OCI-LY3 (cell line): ENCODE results near the gene BCOR.
A peak's percentile ranks its signal among the peaks of the same experiment; 100 is the strongest.

Experiments
- H2AFZ ChIP-seq: fragments of 200-600, 300-600 bp; shearing (Covaris generic); 2 replicates; pipeline ENCODE4 v1.6.0; 2014; ENCODE audit warnings: antibody characterized with exemption, low read depth, low read length
- H3K27ac ChIP-seq: fragments of 200-600, 300-600 bp; sonication (generic); 2 replicates; pipeline ENCODE4 v1.5.1; 2014; ENCODE audit warnings: mild to moderate bottlenecking, low read length, moderate library complexity, mixed read lengths
- H3K27me3 ChIP-seq: fragments of 200-600, 300-600 bp; sonication (generic); 2 replicates; pipeline ENCODE4 v1.6.1; 2014; ENCODE audit warnings: low read depth, low read length, mixed read lengths
- H3K36me3 ChIP-seq: fragments of 200-600, 300-600 bp; sonication (generic); replicated peaks from 2 replicates; pipeline ENCODE3; 2014; ENCODE audit warnings: low read depth, low read length, mixed read lengths
- H3K4me1 ChIP-seq: fragments of 300-600, 200-600 bp; sonication (generic); 2 replicates; pipeline ENCODE4 v1.6.1; 2014; ENCODE audit warnings: low read length, mixed read lengths
- H3K4me2 ChIP-seq: fragments of 200-600, 300-600 bp; sonication (generic); 2 replicates; pipeline ENCODE4 v1.6.1; 2014; ENCODE audit warnings: low read length, mixed read lengths
- H3K4me3 ChIP-seq: fragments of 300-600, 200-600 bp; sonication (generic); 2 replicates; pipeline ENCODE4 v1.5.1; 2014; ENCODE audit warnings: antibody characterized with exemption, mild to moderate bottlenecking, low read length, moderate library complexity
- H3K79me2 ChIP-seq: fragments of 300-600, 200-600 bp; shearing (Covaris generic); 2 replicates; pipeline ENCODE4 v1.6.1; 2014; ENCODE audit warnings: mild to moderate bottlenecking, low read length, mixed read lengths
- H3K9ac ChIP-seq: fragments of 300-600, 200-600 bp; shearing (Covaris generic); 2 replicates; pipeline ENCODE4 v1.6.0; 2014; ENCODE audit warnings: mild to moderate bottlenecking, low read length, moderate library complexity
- H3K9me3 ChIP-seq: fragments of 200-600, 300-600 bp; shearing (Covaris generic); 2 replicates; pipeline ENCODE4 v1.6.1; 2014; ENCODE audit warnings: low read length, mixed read lengths; ENCODE audit not compliant: insufficient read depth
- H4K20me1 ChIP-seq: fragments of 200-600, 300-600 bp; sonication (generic); 2 replicates; pipeline ENCODE4 v1.6.1; 2016; ENCODE audit warnings: low read length, mixed read lengths; ENCODE audit not compliant: insufficient read depth
- CTCF ChIP-seq: fragments of 200-600, 300-600 bp; sonication (generic); IDR thresholded peaks from 2 replicates; pipeline ENCODE4 v1.5.1; 2014; ENCODE audit warnings: antibody characterized with exemption, low read length, low read depth
- EZH2phosphoT487 ChIP-seq: fragments of 200-600 bp; shearing (Covaris generic); IDR thresholded peaks from 2 replicates; pipeline ENCODE4 v1.6.1; 2018; ENCODE audit warnings: antibody characterized with exemption, mixed run types, low read depth

The BCOR gene

GRCh38 chrX:40108162-40108958 lies 10.6 kb upstream of the BCOR start:
- peaks cover 32% of the 10 kb centered on the region for H3K4me1 ChIP-seq
- TF ChIP-seq EZH2phosphoT487: no peak
- no peak for TF ChIP-seq CTCF
- H3K36me3 ChIP-seq: peaks cover 5% of the 10 kb centered on the region
- H3K9ac ChIP-seq: peak overlapping the region; percentile 77
- H3K27ac ChIP-seq: peak overlapping the region; percentile 22
- H2AFZ ChIP-seq: no peak overlapping the region
- peaks cover 9% of the 10 kb centered on the region; the same call in 1 of the 2 replicates for H3K27me3 ChIP-seq
- no peaks in the 10 kb centered on the region for H3K9me3 ChIP-seq
- peaks cover 7% of the 10 kb centered on the region; the same call in 1 of the 2 replicates for H4K20me1 ChIP-seq
- H3K79me2 ChIP-seq: peaks cover 9% of the 10 kb centered on the region; the same call in 1 of the 2 replicates
- peak overlapping the region; percentile 89 for H3K4me2 ChIP-seq
- peak overlapping the region; percentile 90 for H3K4me3 ChIP-seq

GRCh38 chrX:40107291-40108161 lies 9.8 kb upstream of the BCOR start:
- Histone ChIP-seq H3K9ac (peak overlapping the region; percentile 93), H3K36me3 (peaks cover 5% of the 10 kb centered on the region), H3K4me3 (peak overlapping the region; percentile 90), H4K20me1 (peaks cover 7% of the 10 kb centered on the region; the same call in 1 of the 2 replicates), H2AFZ (no peak overlapping the region), H3K27me3 (peaks cover 9% of the 10 kb centered on the region; the same call in 1 of the 2 replicates), H3K4me1 (peaks cover 32% of the 10 kb centered on the region), H3K9me3 (no peaks in the 10 kb centered on the region), H3K4me2 (peak overlapping the region; percentile 89), H3K79me2 (peaks cover 9% of the 10 kb centered on the region; the same call in 1 of the 2 replicates), H3K27ac (no peak overlapping the region)
- no peak for TF ChIP-seq EZH2phosphoT487
- no peak for TF ChIP-seq CTCF

GRCh38 chrX:40106676-40107290 lies 9.0 kb upstream of the BCOR start:
- Histone ChIP-seq H3K4me2 (peak overlapping the region; percentile 89), H2AFZ (no peak overlapping the region), H3K9ac (peak overlapping the region; percentile 93), H3K4me3 (peak overlapping the region; percentile 90), H3K36me3 (peaks cover 5% of the 10 kb centered on the region), H3K27ac (peak overlapping the region; percentile 43), H3K4me1 (peaks cover 32% of the 10 kb centered on the region), H3K79me2 (peaks cover 9% of the 10 kb centered on the region; the same call in 1 of the 2 replicates), H3K9me3 (no peaks in the 10 kb centered on the region), H4K20me1 (peaks cover 10% of the 10 kb centered on the region; the same call in 1 of the 2 replicates), H3K27me3 (peaks cover 9% of the 10 kb centered on the region; the same call in 1 of the 2 replicates)
- no peak for TF ChIP-seq EZH2phosphoT487
- TF ChIP-seq CTCF: no peak
